Neutrophil (primary cell): ENCODE results near the gene CTNNBL1.

Experiments used
- H3K27ac ChIP-seq: fragments of 200-600 bp; sonication (generic); 2 replicates; pipeline ENCODE4 v1.5.1; 2016; ENCODE audit warnings: mild to moderate bottlenecking, moderate library complexity
- H3K27me3 ChIP-seq: fragments of 200-600 bp; sonication (generic); 2 replicates; pipeline ENCODE4 v1.6.0; 2016; ENCODE audit warnings: mild to moderate bottlenecking
- H3K36me3 ChIP-seq: fragments of 200-600 bp; sonication (generic); 2 replicates; pipeline ENCODE4 v1.5.1; 2017
- H3K4me1 ChIP-seq, 2 experiments: fragments of 200-600 bp in 1 of 2; sonication (generic) in 1 of 2; 1 replicate in 1 of 2; 2 replicates in 1 of 2; pipeline versions ENCODE4 v1.5.1 to v1.6.1; 2013 to 2016; ENCODE audit warnings: low read depth in 1 of 2, low read length in 1 of 2, mild to moderate bottlenecking in 1 of 2, moderate library complexity in 1 of 2; ENCODE audit not compliant: control insufficient read depth in 1 of 2, insufficient read depth in 1 of 2
- H3K4me3 ChIP-seq, 2 experiments: fragments of 200-600 bp in 1 of 2; sonication (generic) in 1 of 2; 1 replicate in 1 of 2; 2 replicates in 1 of 2; pipeline ENCODE4 v1.5.1; 2013 to 2016; ENCODE audit warnings: low read depth in 1 of 2, low read length in 1 of 2, mild to moderate bottlenecking in 1 of 2, moderate library complexity in 1 of 2
- H3K9me3 ChIP-seq: fragments of 200-600 bp; sonication (generic); 2 replicates; pipeline ENCODE4 v1.5.1; 2016
- TF ChIP-seq, protein P1 (sequence below): fragments of 200-600 bp; sonication (generic); IDR thresholded peaks from 2 replicates; pipeline ENCODE4 v1.5.1; 2016; ENCODE audit warnings: antibody characterized with exemption

Gene CTNNBL1

DNA sequence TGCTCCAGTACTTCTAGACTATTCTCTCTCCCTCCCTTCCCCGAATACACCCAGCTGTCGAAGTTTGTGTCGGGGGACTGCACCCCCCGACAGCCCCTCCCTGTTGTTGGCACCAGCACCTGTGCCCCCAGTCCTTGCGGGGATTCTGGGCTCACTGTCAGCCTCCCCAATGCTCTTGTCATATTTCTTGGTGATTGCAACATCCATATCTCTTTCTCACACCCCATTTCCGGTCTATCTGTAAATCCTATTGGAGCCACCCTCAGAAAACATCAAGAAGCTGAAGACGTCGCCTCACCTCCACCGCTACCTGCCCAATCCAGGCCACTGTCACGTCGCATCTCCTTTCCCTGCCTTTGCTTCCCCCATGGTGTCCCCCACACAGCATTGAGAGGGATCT is 176.5 kb downstream of the CTNNBL1 start:
- TF ChIP-seq, protein P1, sequence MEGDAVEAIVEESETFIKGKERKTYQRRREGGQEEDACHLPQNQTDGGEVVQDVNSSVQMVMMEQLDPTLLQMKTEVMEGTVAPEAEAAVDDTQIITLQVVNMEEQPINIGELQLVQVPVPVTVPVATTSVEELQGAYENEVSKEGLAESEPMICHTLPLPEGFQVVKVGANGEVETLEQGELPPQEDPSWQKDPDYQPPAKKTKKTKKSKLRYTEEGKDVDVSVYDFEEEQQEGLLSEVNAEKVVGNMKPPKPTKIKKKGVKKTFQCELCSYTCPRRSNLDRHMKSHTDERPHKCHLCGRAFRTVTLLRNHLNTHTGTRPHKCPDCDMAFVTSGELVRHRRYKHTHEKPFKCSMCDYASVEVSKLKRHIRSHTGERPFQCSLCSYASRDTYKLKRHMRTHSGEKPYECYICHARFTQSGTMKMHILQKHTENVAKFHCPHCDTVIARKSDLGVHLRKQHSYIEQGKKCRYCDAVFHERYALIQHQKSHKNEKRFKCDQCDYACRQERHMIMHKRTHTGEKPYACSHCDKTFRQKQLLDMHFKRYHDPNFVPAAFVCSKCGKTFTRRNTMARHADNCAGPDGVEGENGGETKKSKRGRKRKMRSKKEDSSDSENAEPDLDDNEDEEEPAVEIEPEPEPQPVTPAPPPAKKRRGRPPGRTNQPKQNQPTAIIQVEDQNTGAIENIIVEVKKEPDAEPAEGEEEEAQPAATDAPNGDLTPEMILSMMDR, result no peak
- Histone ChIP-seq H3K27ac (no peak overlapping the region), H3K4me1 (no peaks in the 10 kb centered on the region), H3K36me3 (peaks cover 86% of the 10 kb centered on the region), H3K4me3 (no peak overlapping the region), H3K9me3 (no peaks in the 10 kb centered on the region), H3K27me3 (no peaks in the 10 kb centered on the region)

DNA sequence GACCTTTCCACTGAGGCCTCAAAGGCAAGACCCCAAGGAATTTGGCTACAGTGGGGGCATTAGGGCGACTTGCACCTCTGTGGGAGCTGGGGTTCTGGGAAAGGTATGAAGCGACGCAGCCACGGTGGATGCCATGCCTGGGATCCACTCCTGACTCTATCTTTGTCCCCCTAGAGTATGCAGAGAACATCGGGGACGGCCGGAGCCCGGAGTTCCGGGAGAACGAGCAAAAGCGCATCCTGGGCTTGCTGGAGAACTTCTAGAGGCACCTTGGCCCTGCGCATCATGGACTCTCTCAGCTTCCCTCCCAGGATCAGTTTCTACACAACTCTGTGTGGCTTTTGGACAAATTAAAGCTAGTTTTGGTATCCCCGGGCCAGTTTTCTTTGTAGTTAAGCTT is 177.9 kb downstream of the CTNNBL1 start:
- Histone ChIP-seq H3K4me3 (no peak overlapping the region), H3K27me3 (no peaks in the 10 kb centered on the region), H3K36me3 (peaks cover 74% of the 10 kb centered on the region), H3K27ac (no peak overlapping the region), H3K4me1 (no peaks in the 10 kb centered on the region), H3K9me3 (no peaks in the 10 kb centered on the region)
- TF ChIP-seq, protein P1, result no peak

DNA sequence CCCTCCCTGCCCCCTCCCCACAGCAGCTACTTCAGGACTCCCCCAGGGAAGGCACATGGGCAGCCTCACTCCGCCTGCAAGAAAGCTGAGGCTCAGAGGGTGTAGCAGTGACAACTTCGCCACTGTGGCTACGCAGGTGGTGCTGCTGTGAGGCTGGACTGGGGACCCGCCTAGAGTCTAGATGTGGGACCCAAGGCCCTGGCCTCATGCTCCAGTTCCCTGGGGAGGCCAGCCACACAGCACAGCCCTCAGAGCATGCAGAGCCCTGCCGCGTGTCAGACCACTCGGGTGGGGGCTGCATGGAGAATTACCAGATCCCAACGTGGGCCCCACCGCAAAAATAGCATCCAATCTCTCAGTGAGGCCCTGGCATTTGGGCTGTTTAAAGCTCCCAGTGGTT is 178.3 kb downstream of the CTNNBL1 start:
- Histone ChIP-seq H3K9me3 (no peaks in the 10 kb centered on the region), H3K27ac (no peak overlapping the region), H3K4me3 (no peak overlapping the region), H3K27me3 (no peaks in the 10 kb centered on the region), H3K4me1 (no peaks in the 10 kb centered on the region), H3K36me3 (peaks cover 72% of the 10 kb centered on the region)
- TF ChIP-seq, protein P1, result no peak

DNA sequence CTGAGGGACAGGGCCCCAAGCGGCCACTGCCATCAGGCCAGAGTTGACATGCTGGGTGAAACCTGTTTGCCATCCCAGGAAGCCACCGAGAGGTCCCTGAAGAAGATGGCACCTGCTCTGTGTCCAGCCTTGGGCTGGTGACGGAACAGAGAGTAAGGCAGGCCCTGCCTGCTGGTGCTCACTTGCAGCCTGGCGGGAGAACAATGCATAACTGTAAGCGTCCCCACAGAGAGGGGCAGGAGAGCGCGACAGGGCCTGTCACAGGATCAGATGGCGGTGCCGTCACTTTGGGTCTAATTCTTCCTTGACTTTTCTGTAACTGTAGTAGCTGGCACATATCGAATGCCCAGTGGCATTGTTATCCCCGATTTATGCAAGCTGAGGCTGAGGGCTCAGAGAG is 180.1 kb downstream of the CTNNBL1 start:
- Histone ChIP-seq H3K27me3 (no peaks in the 10 kb centered on the region), H3K27ac (no peak overlapping the region), H3K4me3 (no peak overlapping the region), H3K36me3 (peaks cover 57% of the 10 kb centered on the region), H3K9me3 (no peaks in the 10 kb centered on the region), H3K4me1 (no peaks in the 10 kb centered on the region)
- TF ChIP-seq, protein P1, result no peak

DNA sequence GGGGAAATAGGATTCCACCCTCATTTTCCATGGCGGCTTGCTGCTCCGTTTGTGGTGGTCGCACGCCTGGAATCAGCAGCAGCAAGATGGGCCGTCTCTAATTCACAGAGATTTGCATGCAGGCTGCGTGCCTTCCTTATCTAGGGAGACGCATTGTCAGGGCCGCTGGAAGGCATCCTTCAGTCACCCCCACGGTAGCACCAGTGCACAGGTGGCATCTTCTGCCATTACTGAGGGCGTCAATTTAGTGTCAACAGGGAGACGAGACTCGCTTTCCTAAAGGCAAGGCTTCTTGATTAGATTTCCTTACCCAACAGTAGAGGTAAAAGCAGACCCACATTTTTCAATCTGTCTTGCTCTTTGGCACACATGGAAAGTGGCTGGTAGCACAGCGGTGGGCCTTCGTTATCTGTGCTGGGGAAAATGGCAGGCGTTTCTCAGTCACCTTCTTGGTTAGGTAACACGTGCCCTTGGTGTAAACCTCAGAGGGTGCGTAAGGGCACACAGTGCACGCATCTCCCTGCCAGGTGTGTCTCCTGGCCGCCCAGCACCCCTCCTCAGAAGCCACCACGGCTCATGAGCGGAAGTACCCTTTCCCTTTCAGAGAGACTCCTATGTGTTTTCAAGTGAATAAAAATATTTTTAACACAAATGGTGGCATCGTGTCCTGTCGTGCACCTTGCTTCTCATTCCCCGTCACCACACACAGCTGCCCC is 181.8 kb downstream of the CTNNBL1 start:
- no peak overlapping the region for H3K27ac ChIP-seq
- TF ChIP-seq, protein P1, result no peak
- no peak overlapping the region for H3K4me3 ChIP-seq
- H3K9me3 ChIP-seq, result no peaks in the 10 kb centered on the region
- H3K27me3 ChIP-seq, result no peaks in the 10 kb centered on the region
- no peaks in the 10 kb centered on the region for H3K4me1 ChIP-seq
- peaks cover 42% of the 10 kb centered on the region for H3K36me3 ChIP-seq
